ENCODE data around the gene METTL9. TPM values are rescaled to one million over a fixed set of nuclear protein-coding genes. Genes with fewer than 3 reads are reported as not detected.
"Not testable (repeated sequence)": the region's sequence is repeated elsewhere in the genome, so short reads cannot be mapped to it uniquely, and the experiment has no call there.

Gene METTL9
- total RNA-seq, result 58.8 and 64.9 TPM in 2 replicates

- Mint-ChIP-seq H3K27me3 (ENCODE audit: insufficient read depth) (peaks cover 3% of the 10 kb centered on the region), H3K4me3 (peak within 1 kb of the TSS; percentile 96), H3K9me3 (no peaks in the 10 kb centered on the region), H3K36me3 (ENCODE audit: low read depth) (peaks cover 6% of the 10 kb centered on the region), H3K27ac (peak within 1 kb of the TSS; percentile 87), H3K4me1 (ENCODE audit: low read depth) (peaks cover 55% of the 10 kb centered on the region)
- peak; percentile 95 for DNase-seq (ENCODE audit: low spot score)
- intact Hi-C loops (cut with micrococcal nuclease), result loop anchor here (1.0 to 5.0 kb wide), 8 partner anchors 41 to 1958 kb away; partner anchors contain the start of genes EARS2, IQCK, KNOP1 and POLR3E
Measured at GRCh38 chr16:21599122-21600030, at the start of gene METTL9. Gene METTL9 (plus strand): TSS chr16:21599577. CDS start chr16:21599734, 157 bp downstream.

- not testable (repeated sequence) for H3K27ac Mint-ChIP-seq; H3K9me3 Mint-ChIP-seq; H3K27me3 Mint-ChIP-seq (ENCODE audit: insufficient read depth); H3K4me3 Mint-ChIP-seq; H3K36me3 Mint-ChIP-seq (ENCODE audit: low read depth); DNase-seq (ENCODE audit: low spot score)
- H3K4me1 Mint-ChIP-seq (ENCODE audit: low read depth), result peaks cover 12% of the 10 kb centered on the region
- intact Hi-C loops (cut with micrococcal nuclease), result loop anchor here (10.0 kb wide), 1 partner anchor 1515 kb away; no protein-coding TSS in a partner anchor
Measured at GRCh38 chr16:21549975-21550374, 49.4 kb upstream of the METTL9 start.

GRCh38 chr16:21550435-21550834 lies 48.9 kb upstream of the METTL9 start:
- intact Hi-C loops (cut with micrococcal nuclease), result loop anchor here (10.0 kb wide), 1 partner anchor 1514 kb away; no protein-coding TSS in a partner anchor
- not testable (repeated sequence) for H3K27ac Mint-ChIP-seq; H3K9me3 Mint-ChIP-seq; H3K36me3 Mint-ChIP-seq (ENCODE audit: low read depth); H3K4me3 Mint-ChIP-seq; H3K27me3 Mint-ChIP-seq (ENCODE audit: insufficient read depth); DNase-seq (ENCODE audit: low spot score)
- peaks cover 17% of the 10 kb centered on the region for H3K4me1 Mint-ChIP-seq (ENCODE audit: low read depth)

DNA sequence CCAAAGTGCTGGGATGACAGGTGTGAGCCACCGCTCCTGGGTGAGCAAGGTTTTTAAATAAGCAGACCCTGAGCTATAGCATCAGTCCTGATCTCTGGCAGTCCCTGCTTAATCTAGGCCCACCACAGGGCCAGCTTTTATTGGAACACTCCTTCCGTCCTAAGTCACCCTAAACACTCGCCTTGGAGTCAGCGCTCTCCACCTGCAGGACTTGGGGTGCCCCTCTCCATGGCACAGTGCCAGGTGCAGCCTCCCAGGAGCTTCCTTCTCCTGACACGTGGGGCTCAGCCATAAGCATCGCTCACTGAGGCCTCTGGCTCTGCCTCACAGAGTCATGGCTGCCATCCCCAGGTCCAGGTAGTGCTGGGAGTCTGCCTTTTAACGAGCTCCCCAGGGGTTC lies 48.3 kb upstream of the METTL9 start:
- intact Hi-C loops (cut with micrococcal nuclease), result loop anchor here (10.0 kb wide), 1 partner anchor 1514 kb away; no protein-coding TSS in a partner anchor
- H3K4me3 Mint-ChIP-seq; DNase-seq (ENCODE audit: low spot score); H3K27me3 Mint-ChIP-seq (ENCODE audit: insufficient read depth); H3K27ac Mint-ChIP-seq; H3K36me3 Mint-ChIP-seq (ENCODE audit: low read depth); H3K9me3 Mint-ChIP-seq: not testable (repeated sequence)
- peaks cover 17% of the 10 kb centered on the region for H3K4me1 Mint-ChIP-seq (ENCODE audit: low read depth)

- intact Hi-C loops (cut with micrococcal nuclease), result loop anchor here (10.0 kb wide), 1 partner anchor 1513 kb away; no protein-coding TSS in a partner anchor
- not testable (repeated sequence) for H3K9me3 Mint-ChIP-seq; H3K36me3 Mint-ChIP-seq (ENCODE audit: low read depth); H3K4me3 Mint-ChIP-seq; H3K27ac Mint-ChIP-seq; DNase-seq (ENCODE audit: low spot score)
- Mint-ChIP-seq H3K4me1 (ENCODE audit: low read depth) (peaks cover 17% of the 10 kb centered on the region), H3K27me3 (ENCODE audit: insufficient read depth) (peaks cover 11% of the 10 kb centered on the region)
Measured at GRCh38 chr16:21551600-21551999, 47.8 kb upstream of the METTL9 start.

- intact Hi-C loops (cut with micrococcal nuclease), result loop anchor here (1.0 to 10.0 kb wide), 4 partner anchors 13 to 1511 kb away; no protein-coding TSS in a partner anchor
Measured at GRCh38 chr16:21553481-21554296, 45.7 kb upstream of the METTL9 start.

GRCh38 chr16:21554795-21555585 lies 44.4 kb upstream of the METTL9 start:
- peak overlapping the region; percentile 52 for H3K4me3 Mint-ChIP-seq
- H3K27ac Mint-ChIP-seq, result peak overlapping the region; percentile 73
- peaks cover 7% of the 10 kb centered on the region for H3K27me3 Mint-ChIP-seq (ENCODE audit: insufficient read depth)
- H3K9me3 Mint-ChIP-seq, result no peaks in the 10 kb centered on the region
- peaks cover 17% of the 10 kb centered on the region for H3K4me1 Mint-ChIP-seq (ENCODE audit: low read depth)
- DNase-seq (ENCODE audit: low spot score), result peak; percentile 92
- intact Hi-C loops (cut with micrococcal nuclease), result loop anchor here (1.0 to 10.0 kb wide), 5 partner anchors 14 to 1510 kb away; partner anchors contain the start of gene LDAF1
- H3K36me3 Mint-ChIP-seq (ENCODE audit: low read depth), result no peaks in the 10 kb centered on the region

More at GRCh38 chr16:21553481-21554296, 45.7 kb upstream of the METTL9 start:
- H3K27me3 Mint-ChIP-seq (ENCODE audit: insufficient read depth); DNase-seq (ENCODE audit: low spot score); H3K9me3 Mint-ChIP-seq; H3K27ac Mint-ChIP-seq; H3K36me3 Mint-ChIP-seq (ENCODE audit: low read depth); H3K4me3 Mint-ChIP-seq: not testable (repeated sequence)
- H3K4me1 Mint-ChIP-seq (ENCODE audit: low read depth), result peaks cover 17% of the 10 kb centered on the region

- not testable (repeated sequence) for H3K27me3 Mint-ChIP-seq (ENCODE audit: insufficient read depth); H3K9me3 Mint-ChIP-seq; DNase-seq (ENCODE audit: low spot score); H3K36me3 Mint-ChIP-seq (ENCODE audit: low read depth); H3K27ac Mint-ChIP-seq; H3K4me3 Mint-ChIP-seq
- peaks cover 17% of the 10 kb centered on the region for H3K4me1 Mint-ChIP-seq (ENCODE audit: low read depth)
- intact Hi-C loops (cut with micrococcal nuclease), result loop anchor here (1.0 to 10.0 kb wide), 3 partner anchors 15 to 1509 kb away; partner anchors contain the start of gene LDAF1
Measured at GRCh38 chr16:21555621-21556020, 43.8 kb upstream of the METTL9 start.

- not testable (repeated sequence) for DNase-seq (ENCODE audit: low spot score); H3K27ac Mint-ChIP-seq; H3K9me3 Mint-ChIP-seq; H3K27me3 Mint-ChIP-seq (ENCODE audit: insufficient read depth); H3K36me3 Mint-ChIP-seq (ENCODE audit: low read depth); H3K4me3 Mint-ChIP-seq
- intact Hi-C loops (cut with micrococcal nuclease), result loop anchor here (10.0 kb wide), 1 partner anchor 1509 kb away; no protein-coding TSS in a partner anchor
- H3K4me1 Mint-ChIP-seq (ENCODE audit: low read depth), result peaks cover 17% of the 10 kb centered on the region
Measured at GRCh38 chr16:21556026-21556595, 43.3 kb upstream of the METTL9 start.

DNA sequence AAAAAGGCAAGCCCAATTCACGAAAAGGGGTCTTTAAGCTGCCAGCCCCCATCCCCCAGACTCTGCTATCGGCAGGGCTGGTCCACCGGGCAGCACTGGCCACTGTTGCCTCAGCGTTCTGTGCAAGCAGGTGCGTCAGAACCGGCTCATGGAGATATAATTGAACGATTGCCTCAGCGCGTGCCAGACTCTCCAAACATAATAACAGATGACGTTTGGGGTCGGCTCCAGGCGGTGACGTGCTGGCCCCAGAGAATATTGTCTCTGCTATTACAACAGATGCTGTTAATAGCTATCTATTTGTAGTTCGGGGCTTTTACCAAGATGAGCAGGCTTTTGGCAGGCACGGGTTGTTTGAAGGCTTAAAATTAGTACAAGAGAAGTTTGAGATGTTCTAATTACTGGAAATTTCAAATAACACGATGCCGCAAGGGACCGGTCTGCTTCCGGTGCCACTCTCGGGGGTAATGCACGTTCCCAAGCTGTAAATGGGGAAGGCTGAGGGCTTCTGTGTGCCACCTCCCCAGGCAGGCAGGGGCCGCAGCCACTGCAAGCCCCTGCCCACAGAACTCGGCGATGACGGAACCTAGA lies 42.6 kb upstream of the METTL9 start:
- H3K27ac Mint-ChIP-seq; DNase-seq (ENCODE audit: low spot score); H3K36me3 Mint-ChIP-seq (ENCODE audit: low read depth); H3K4me3 Mint-ChIP-seq; H3K9me3 Mint-ChIP-seq; H3K27me3 Mint-ChIP-seq (ENCODE audit: insufficient read depth): not testable (repeated sequence)
- H3K4me1 Mint-ChIP-seq (ENCODE audit: low read depth), result peaks cover 17% of the 10 kb centered on the region
- intact Hi-C loops (cut with micrococcal nuclease), result loop anchor here (10.0 kb wide), 1 partner anchor 1508 kb away; no protein-coding TSS in a partner anchor

DNA sequence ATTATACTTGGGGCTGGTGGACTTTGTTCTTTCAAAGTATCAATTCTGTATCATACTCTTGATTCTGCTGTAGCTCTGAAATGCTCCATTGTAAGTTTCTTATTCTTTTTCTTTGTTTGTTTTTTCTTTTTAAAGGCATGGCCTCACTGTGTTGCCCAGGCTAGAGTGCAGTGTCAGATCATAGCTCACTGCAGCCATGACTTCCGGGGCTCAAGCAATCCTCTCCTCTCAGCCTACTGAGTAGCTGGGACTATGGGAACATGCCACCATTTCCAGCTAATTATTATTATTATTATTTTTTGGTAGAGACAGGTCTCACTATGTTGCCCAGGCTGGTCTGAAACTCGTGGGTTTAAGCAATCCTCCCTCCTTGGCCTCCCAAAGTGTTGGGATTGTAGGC lies 38.9 kb upstream of the METTL9 start:
- DNase-seq (ENCODE audit: low spot score), result no peak
- Mint-ChIP-seq H3K27ac (no peak overlapping the region), H3K9me3 (no peaks in the 10 kb centered on the region), H3K27me3 (ENCODE audit: insufficient read depth) (peaks cover 5% of the 10 kb centered on the region), H3K4me3 (no peak overlapping the region), H3K36me3 (ENCODE audit: low read depth) (no peaks in the 10 kb centered on the region), H3K4me1 (ENCODE audit: low read depth) (no peaks in the 10 kb centered on the region)
- intact Hi-C loops (cut with micrococcal nuclease), result no loop called here

All from activated T-helper 1 cell treated with anti-CD3 and anti-CD28 coated beads, Interleukin-12 subunit alpha, Interleukin-12 subunit beta, Interleukin-2, Interleukin-4 antibody, amounts not matched to agents 30 ng/mL and 10 ng/mL and 1 ng/mL, durations not matched to agents 14 hours and 24 hours and 36 hours (primary cell).